ENCODE data around the gene EML6. TPM values are rescaled to one million over a fixed set of nuclear protein-coding genes. Genes with fewer than 3 reads are reported as not detected.

EML6 gene
- total RNA-seq, 1 experiment from 2014 or later = 1.5 TPM

GRCh38 chr2:54962511-54962910 lies 239.0 kb downstream of the EML6 start:
- no peak overlapping the region for H4K8ac ChIP-seq (replicated peaks; ENCODE audit: insufficient read length, low read depth, low read length)

More at GRCh38 chr2:54962511-54962910, 239.0 kb downstream of the EML6 start:
- H4K20me1 ChIP-seq (ENCODE audit: control insufficient read depth, insufficient read depth, insufficient read length) = no peaks in the 10 kb centered on the region
- H3T11ph ChIP-seq (ENCODE audit: low read length) = no peak overlapping the region
- no peak overlapping the region for H3K14ac ChIP-seq (ENCODE audit: insufficient read depth, low read length)
- no peaks in the 10 kb centered on the region for H3K9me3 Mint-ChIP-seq
- H3K9ac ChIP-seq (ENCODE audit: extremely low read depth, insufficient read length, low read length) = no peak overlapping the region
- no peaks in the 10 kb centered on the region for H3K79me2 ChIP-seq (ENCODE audit: insufficient read depth, low read length)
- H3K27ac ChIP-seq (ENCODE audit: insufficient read length, low read depth, low read length) = no peak overlapping the region
- H3K27me3 ChIP-seq (ENCODE audit: insufficient read depth, low read length) = no peaks in the 10 kb centered on the region
- no peak overlapping the region for H3K4me3 Mint-ChIP-seq
- no peaks in the 10 kb centered on the region for H3K23me2 ChIP-seq (ENCODE audit: insufficient read length, low read depth, low read length, poor library complexity, severe bottlenecking)
- no peak overlapping the region for H2BK15ac ChIP-seq (ENCODE audit: low read depth, low read length)
- H3K4me1 Mint-ChIP-seq = peaks cover 27 to 33% of the 10 kb centered on the region in 2 experiments
- H2AFZ ChIP-seq (ENCODE audit: low read length) = no peak overlapping the region
- peaks cover 2% of the 10 kb centered on the region; the same call in 1 of the 2 replicates for H3K4me1 ChIP-seq (ENCODE audit: insufficient read depth, low read length)
- peaks cover 4 to 11% (median 6%) of the 10 kb centered on the region in 3 experiments; a peak in 6 of 7 replicates for H3K36me3 Mint-ChIP-seq (ENCODE audit: insufficient read depth in 1 of 3, low read depth in 3 of 3)
- no peak overlapping the region for H3K4me2 ChIP-seq (ENCODE audit: insufficient read depth, insufficient read length, low read length)
- H3K9me3 ChIP-seq (ENCODE audit: control insufficient read depth, low read depth, low read length) = no peaks in the 10 kb centered on the region
- no peaks in the 10 kb centered on the region for H3K79me1 ChIP-seq (ENCODE audit: insufficient read depth, low read depth, low read length, poor library complexity, severe bottlenecking)
- no peak overlapping the region for H3K23ac ChIP-seq (ENCODE audit: insufficient read length, low read depth, low read length)
- H4K5ac ChIP-seq (ENCODE audit: insufficient read length, low read depth, low read length) = no peak overlapping the region
- H3K56ac ChIP-seq (ENCODE audit: insufficient read length, low read depth, low read length) = no peak overlapping the region
- H3K18ac ChIP-seq (ENCODE audit: insufficient read length, low read depth, low read length) = no peak overlapping the region
- no peak overlapping the region for H2BK20ac ChIP-seq (ENCODE audit: low read depth, low read length, poor library complexity, severe bottlenecking)
- no peak overlapping the region for H4K91ac ChIP-seq (ENCODE audit: insufficient read length, low read depth, low read length)
- no peak overlapping the region for H2BK120ac ChIP-seq (ENCODE audit: low read depth, low read length, poor library complexity, severe bottlenecking)
- no peak for TF ChIP-seq CTCF (conservative IDR thresholded peaks at IDR 0.05)
- DNase-seq = no peak
- H3K27me3 Mint-ChIP-seq (ENCODE audit: low read depth) = no peaks in the 10 kb centered on the region; the same call in 1 of the 2 replicates
- no peak overlapping the region for H2BK12ac ChIP-seq (ENCODE audit: insufficient read length, low read depth, low read length)
- no peak overlapping the region for H2AK5ac ChIP-seq (ENCODE audit: insufficient read length, low read length)
- H3K4ac ChIP-seq (ENCODE audit: low read depth, low read length) = no peak overlapping the region
- no peak overlapping the region for H3K27ac Mint-ChIP-seq
- H2BK5ac ChIP-seq (ENCODE audit: insufficient read length, low read length) = no peak overlapping the region
- WGBS (ENCODE audit: extremely low coverage, insufficient read length, low lambda C conversion rate) = no CpG with 5 or more reads among the region's 13 CpGs
